Measurements from ENCODE around the gene PCDH15.

GRCh38 chr10:54137396-54137795, 663.6 kb downstream of the PCDH15 start:
- TF ChIP-seq SIRT6 (IDR thresholded peaks at IDR 0.05; ENCODE audit: low read depth, low read length) (no peak), EP300 (IDR thresholded peaks at IDR 0.05; ENCODE audit: low read length) (no peak), POLR2AphosphoS5 (IDR thresholded peaks at IDR 0.05; ENCODE audit: control insufficient read depth, insufficient read depth, low read depth, low read length) (no peak), POLR2A (conservative IDR thresholded peaks at IDR 0.05) (no peak), ZNF41 (CRISPR knock-in tag; conservative IDR thresholded peaks at IDR 0.05) (no peak), EZH2 (IDR thresholded peaks at IDR 0.05; ENCODE audit: borderline replicate concordance, low read depth, low read length) (no peak), EHMT2 (IDR thresholded peaks at IDR 0.05) (no peak), TARDBP (IDR thresholded peaks at IDR 0.05) (no peak), KAT7 (CRISPR knock-in tag; IDR thresholded peaks at IDR 0.05; ENCODE audit: borderline replicate concordance) (no peak)
- TF ChIP-seq, protein P1, sequence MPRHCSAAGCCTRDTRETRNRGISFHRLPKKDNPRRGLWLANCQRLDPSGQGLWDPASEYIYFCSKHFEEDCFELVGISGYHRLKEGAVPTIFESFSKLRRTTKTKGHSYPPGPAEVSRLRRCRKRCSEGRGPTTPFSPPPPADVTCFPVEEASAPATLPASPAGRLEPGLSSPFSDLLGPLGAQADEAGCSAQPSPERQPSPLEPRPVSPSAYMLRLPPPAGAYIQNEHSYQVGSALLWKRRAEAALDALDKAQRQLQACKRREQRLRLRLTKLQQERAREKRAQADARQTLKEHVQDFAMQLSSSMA (CRISPR knock-in tag; IDR thresholded peaks at IDR 0.05), result no peak
- TF ChIP-seq, protein P2, sequence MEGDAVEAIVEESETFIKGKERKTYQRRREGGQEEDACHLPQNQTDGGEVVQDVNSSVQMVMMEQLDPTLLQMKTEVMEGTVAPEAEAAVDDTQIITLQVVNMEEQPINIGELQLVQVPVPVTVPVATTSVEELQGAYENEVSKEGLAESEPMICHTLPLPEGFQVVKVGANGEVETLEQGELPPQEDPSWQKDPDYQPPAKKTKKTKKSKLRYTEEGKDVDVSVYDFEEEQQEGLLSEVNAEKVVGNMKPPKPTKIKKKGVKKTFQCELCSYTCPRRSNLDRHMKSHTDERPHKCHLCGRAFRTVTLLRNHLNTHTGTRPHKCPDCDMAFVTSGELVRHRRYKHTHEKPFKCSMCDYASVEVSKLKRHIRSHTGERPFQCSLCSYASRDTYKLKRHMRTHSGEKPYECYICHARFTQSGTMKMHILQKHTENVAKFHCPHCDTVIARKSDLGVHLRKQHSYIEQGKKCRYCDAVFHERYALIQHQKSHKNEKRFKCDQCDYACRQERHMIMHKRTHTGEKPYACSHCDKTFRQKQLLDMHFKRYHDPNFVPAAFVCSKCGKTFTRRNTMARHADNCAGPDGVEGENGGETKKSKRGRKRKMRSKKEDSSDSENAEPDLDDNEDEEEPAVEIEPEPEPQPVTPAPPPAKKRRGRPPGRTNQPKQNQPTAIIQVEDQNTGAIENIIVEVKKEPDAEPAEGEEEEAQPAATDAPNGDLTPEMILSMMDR (IDR thresholded peaks at IDR 0.05 in 2 of 3, conservative IDR thresholded peaks at IDR 0.05 in 1 of 3; ENCODE audit: insufficient read depth in 2 of 3, low read depth in 1 of 3, low read length in 3 of 3), result no peak

Measured in K562 (cell line).